ENCODE results near the gene KLHL42. TPM values are rescaled to one million over a fixed set of nuclear protein-coding genes. Genes with fewer than 3 reads are reported as not detected.

Gene KLHL42
- total and polyA plus RNA-seq, 2 of the 8 experiments (the other 6 are each of a cell fraction or from before 2014, with no cell fraction given): 13.6 to 21.6 TPM

DNA sequence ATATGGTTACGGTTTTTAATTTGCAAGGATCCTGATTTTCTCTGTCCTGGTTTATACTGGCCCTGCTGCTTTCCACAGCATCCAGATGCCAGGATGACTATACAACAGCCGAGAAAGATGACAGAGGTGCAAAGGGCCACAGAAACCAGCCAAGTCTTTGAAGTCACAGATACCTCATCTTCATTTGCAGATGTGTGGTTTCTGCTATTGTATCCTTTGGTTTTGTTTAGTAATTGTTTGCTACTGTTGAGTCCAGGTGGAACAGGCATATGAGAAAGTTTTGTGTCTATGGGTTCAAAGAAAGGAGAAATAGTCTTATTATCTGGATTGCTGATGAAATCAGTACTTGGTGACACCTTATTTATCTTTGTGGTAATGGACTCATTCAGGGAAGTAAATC, 17.3 kb upstream of the KLHL42 start:
- H2AK5ac ChIP-seq (ENCODE audit: low read depth, low read length): no peak overlapping the region
- no peak overlapping the region for H4K8ac ChIP-seq (ENCODE audit: extremely low read depth, insufficient read depth, low read length)
- no peak overlapping the region for H2BK20ac ChIP-seq (ENCODE audit: low read length)
- CTCF ChIA-PET (ENCODE audit: partially characterized antibody): interaction anchor here (1.0 kb wide), 1 partner anchor 8 kb away, joined by 3 read pairs; no protein-coding TSS in a partner anchor
- H3K14ac ChIP-seq (ENCODE audit: insufficient read length): no peak overlapping the region
- H3K18ac ChIP-seq (ENCODE audit: extremely low read depth, low read length): no peak overlapping the region
- 91% methylated on average over 2 of the region's 2 CpGs; no CpG with 5 or more reads in 1 of the 2 experiments for WGBS, 2 experiments (ENCODE audit: extremely low coverage in 1 of 2, insufficient coverage in 1 of 2, insufficient read length in 1 of 2, insufficient replicate concordance in 2 of 2, low coverage in 1 of 2, low lambda C conversion rate in 2 of 2, missing lambda C conversion rate in 1 of 2)
- no peaks in the 10 kb centered on the region for H3K27me3 ChIP-seq (replicated peaks in 1 of 4; ENCODE audit: control insufficient read depth in 3 of 4, extremely low read depth in 1 of 4, insufficient read depth in 3 of 4, low read length in 3 of 4)
- no peaks in the 10 kb centered on the region for H3K9me3 ChIP-seq (ENCODE audit: insufficient read depth in 2 of 2, low read depth in 1 of 2, low read length in 1 of 2)
- DNase-seq (ENCODE audit: low read depth in 1 of 2, low spot score in 2 of 2): no peak
- H3K36me3 ChIP-seq (ENCODE audit: control insufficient read depth in 2 of 4, insufficient read depth in 4 of 4, low read length in 3 of 4): no peaks in the 10 kb centered on the region
- no peak overlapping the region for H3K4me2 ChIP-seq (ENCODE audit: insufficient read depth in 1 of 2, low read depth in 2 of 2, low read length in 2 of 2)
- H2BK15ac ChIP-seq (ENCODE audit: low read length): no peak overlapping the region
- no peak overlapping the region for H3K56ac ChIP-seq (replicated peaks; ENCODE audit: insufficient read length, low read depth, low read length)
- no peak overlapping the region for H4K5ac ChIP-seq (ENCODE audit: insufficient read length, low read depth, low read length)
- no peak overlapping the region for H3K4ac ChIP-seq (replicated peaks; ENCODE audit: insufficient read length, low read depth, low read length)
- no peaks in the 10 kb centered on the region for H3K4me1 ChIP-seq (replicated peaks in 1 of 4; ENCODE audit: control insufficient read depth in 3 of 4, insufficient read depth in 4 of 4, low read length in 3 of 4)
- H2BK120ac ChIP-seq (replicated peaks; ENCODE audit: low read depth, low read length): no peak overlapping the region
- H2BK5ac ChIP-seq (ENCODE audit: low read depth, low read length): no peak overlapping the region
- no peak overlapping the region for H3K4me3 ChIP-seq (ENCODE audit: extremely low read depth in 1 of 4, insufficient read depth in 2 of 4, low read depth in 3 of 4, low read length in 4 of 4)
- no peak overlapping the region for H3K9ac ChIP-seq (replicated peaks in 1 of 4; ENCODE audit: extremely low read depth in 1 of 4, low read depth in 3 of 4, low read length in 3 of 4)
- no peak for FAIRE-seq
- no peak overlapping the region for H3K23ac ChIP-seq (ENCODE audit: insufficient read length)
- H3K79me2 ChIP-seq (ENCODE audit: control insufficient read depth in 1 of 2, insufficient read depth in 2 of 2, low read length in 2 of 2): no peaks in the 10 kb centered on the region
- H3K27ac ChIP-seq (ENCODE audit: low read depth, low read length): no peak overlapping the region
- no peaks in the 10 kb centered on the region for H3K23me2 ChIP-seq (ENCODE audit: low read depth, low read length)
- no peak overlapping the region for H2AFZ ChIP-seq (ENCODE audit: low read length)
- H3K79me1 ChIP-seq (ENCODE audit: low read depth, low read length): no peaks in the 10 kb centered on the region
- POLR2A ChIA-PET (ENCODE audit: partially characterized antibody): no interaction called here
- no peaks in the 10 kb centered on the region for H4K20me1 ChIP-seq (replicated peaks in 1 of 2; ENCODE audit: control insufficient read depth in 1 of 2, insufficient read depth in 2 of 2, low read length in 2 of 2)
- H4K91ac ChIP-seq (replicated peaks; ENCODE audit: insufficient read length, low read length): no peak overlapping the region
- no peak overlapping the region for H2BK12ac ChIP-seq (ENCODE audit: low read depth, low read length)
- TF ChIP-seq RFX5 (IDR thresholded peaks at IDR 0.05; ENCODE audit: borderline replicate concordance, low read depth, low read length): no peak
- no peak for TF ChIP-seq POLR2AphosphoS5 (IDR thresholded peaks at IDR 0.05; ENCODE audit: low read depth, low read length)
- TF ChIP-seq, protein P1, sequence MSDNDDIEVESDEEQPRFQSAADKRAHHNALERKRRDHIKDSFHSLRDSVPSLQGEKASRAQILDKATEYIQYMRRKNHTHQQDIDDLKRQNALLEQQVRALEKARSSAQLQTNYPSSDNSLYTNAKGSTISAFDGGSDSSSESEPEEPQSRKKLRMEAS (IDR thresholded peaks at IDR 0.05): no peak
- TF ChIP-seq HDAC6 (IDR thresholded peaks at IDR 0.05; ENCODE audit: low read depth, low read length): no peak
- TF ChIP-seq EZH2 (IDR thresholded peaks at IDR 0.05; ENCODE audit: low read depth, low read length, severe bottlenecking): no peak
- TF ChIP-seq NRF1 (IDR thresholded peaks at IDR 0.05; ENCODE audit: low read depth, low read length): no peak
- no peak for TF ChIP-seq ASH2L (IDR thresholded peaks at IDR 0.05; ENCODE audit: low read length)

Data from H1 (cell line).